AG08396 (cell line): Measurements from ENCODE around the gene SSUH2.
"Not testable (repeated sequence)": the region's sequence is repeated elsewhere in the genome, so short reads cannot be mapped to it uniquely, and the experiment has no call there.

ENCODE experiments used
- DNase-seq: peaks from one replicate; pipeline ENCODE4 v3.0.0; 2012; ENCODE audit warnings: low spot score, mixed read lengths

Gene SSUH2

GRCh38 chr3:8644748-8645390 lies at the start of gene SSUH2:
TSS of gene SSUH2 (minus strand) at chr3:8644798. CDS start at chr3:8644758, 40 bp downstream.
- DNase-seq = no peak

GRCh38 chr3:8691295-8691694 lies 46.7 kb upstream of the SSUH2 start:
- not testable (repeated sequence) for DNase-seq

- not testable (repeated sequence) for DNase-seq
Measured at GRCh38 chr3:8684992-8685391, 40.4 kb upstream of the SSUH2 start.

GRCh38 chr3:8682850-8683574 lies 38.4 kb upstream of the SSUH2 start:
- DNase-seq = not testable (repeated sequence)

- DNase-seq = not testable (repeated sequence)
Measured at GRCh38 chr3:8681881-8682538, 37.4 kb upstream of the SSUH2 start.

GRCh38 chr3:8681349-8681748 lies 36.8 kb upstream of the SSUH2 start:
- DNase-seq = no peak

- DNase-seq = not testable (repeated sequence)
Measured at GRCh38 chr3:8679817-8680553, 35.4 kb upstream of the SSUH2 start.

GRCh38 chr3:8678751-8679150 lies 34.2 kb upstream of the SSUH2 start:
- DNase-seq = no peak

GRCh38 chr3:8677258-8677657 lies 32.7 kb upstream of the SSUH2 start:
- DNase-seq = not testable (repeated sequence)

GRCh38 chr3:8675591-8675990 lies 31.0 kb upstream of the SSUH2 start:
- not testable (repeated sequence) for DNase-seq

GRCh38 chr3:8673083-8673737 lies 28.6 kb upstream of the SSUH2 start:
- no peak for DNase-seq

GRCh38 chr3:8669019-8669418 lies 24.4 kb upstream of the SSUH2 start:
- DNase-seq = no peak

- no peak for DNase-seq
Measured at GRCh38 chr3:8668216-8668615, 23.6 kb upstream of the SSUH2 start.

- no peak for DNase-seq
Measured at GRCh38 chr3:8667463-8668091, 23.0 kb upstream of the SSUH2 start.

GRCh38 chr3:8665407-8665896 lies 20.9 kb upstream of the SSUH2 start:
- no peak for DNase-seq

- peak; percentile 71 for DNase-seq
Measured at GRCh38 chr3:8663177-8664061, 18.8 kb upstream of the SSUH2 start.

GRCh38 chr3:8662594-8662993 lies 18.0 kb upstream of the SSUH2 start:
- no peak for DNase-seq

- DNase-seq = no peak
Measured at GRCh38 chr3:8660175-8661118, 15.8 kb upstream of the SSUH2 start.

- no peak for DNase-seq
Measured at GRCh38 chr3:8659242-8659641, 14.6 kb upstream of the SSUH2 start.
